ENCODE data around the gene TUFT1.

DNA sequence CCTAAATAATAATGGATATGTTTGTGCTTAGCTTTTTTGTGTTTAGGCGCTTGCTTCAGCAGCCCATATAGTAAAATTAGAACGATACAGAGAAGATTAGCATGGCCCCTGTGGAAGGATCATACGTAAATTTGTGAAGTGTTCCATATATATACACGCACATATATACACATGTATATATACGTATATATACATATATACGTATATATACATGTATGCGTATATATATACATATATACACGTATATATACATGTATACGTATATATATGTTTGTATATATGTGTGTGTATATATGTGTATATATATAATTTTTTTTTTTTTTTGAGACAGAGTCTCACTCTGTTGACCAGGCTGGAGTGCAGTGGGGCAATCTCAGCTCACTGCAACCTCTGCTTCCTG lies 89.2 kb downstream of the TUFT1 start:
- TF ChIP-seq, protein P1, sequence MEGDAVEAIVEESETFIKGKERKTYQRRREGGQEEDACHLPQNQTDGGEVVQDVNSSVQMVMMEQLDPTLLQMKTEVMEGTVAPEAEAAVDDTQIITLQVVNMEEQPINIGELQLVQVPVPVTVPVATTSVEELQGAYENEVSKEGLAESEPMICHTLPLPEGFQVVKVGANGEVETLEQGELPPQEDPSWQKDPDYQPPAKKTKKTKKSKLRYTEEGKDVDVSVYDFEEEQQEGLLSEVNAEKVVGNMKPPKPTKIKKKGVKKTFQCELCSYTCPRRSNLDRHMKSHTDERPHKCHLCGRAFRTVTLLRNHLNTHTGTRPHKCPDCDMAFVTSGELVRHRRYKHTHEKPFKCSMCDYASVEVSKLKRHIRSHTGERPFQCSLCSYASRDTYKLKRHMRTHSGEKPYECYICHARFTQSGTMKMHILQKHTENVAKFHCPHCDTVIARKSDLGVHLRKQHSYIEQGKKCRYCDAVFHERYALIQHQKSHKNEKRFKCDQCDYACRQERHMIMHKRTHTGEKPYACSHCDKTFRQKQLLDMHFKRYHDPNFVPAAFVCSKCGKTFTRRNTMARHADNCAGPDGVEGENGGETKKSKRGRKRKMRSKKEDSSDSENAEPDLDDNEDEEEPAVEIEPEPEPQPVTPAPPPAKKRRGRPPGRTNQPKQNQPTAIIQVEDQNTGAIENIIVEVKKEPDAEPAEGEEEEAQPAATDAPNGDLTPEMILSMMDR (tag by site-specific recombination; IDR thresholded peaks at IDR 0.05): no peak
- TF ChIP-seq SP2 (tag by site-specific recombination; IDR thresholded peaks at IDR 0.05): no peak
- no peak for TF ChIP-seq ZNF707 (tag by site-specific recombination; IDR thresholded peaks at IDR 0.05)
